Mesendoderm (in vitro differentiated cells): Measurements from ENCODE around the gene PLPP7.
A peak's percentile ranks its signal among the peaks of the same experiment; 100 is the strongest.

Experiments used
- DNase-seq: peaks from one replicate; pipeline ENCODE4 v3.0.0; 2013
- H2AK5ac ChIP-seq: 2 replicates; pipeline ENCODE4 v1.6.1; 2013; ENCODE audit warnings: low read length, inconsistent platforms
- H2BK120ac ChIP-seq: 2 replicates; pipeline ENCODE4 v1.6.1; 2013; ENCODE audit warnings: low read depth, mild to moderate bottlenecking, low read length, moderate library complexity, mixed read lengths
- H2BK15ac ChIP-seq: replicated peaks from 2 replicates; pipeline ENCODE4 v1.6.1; 2013; ENCODE audit warnings: low read depth, mild to moderate bottlenecking, moderate library complexity
- H2BK5ac ChIP-seq: 2 replicates; pipeline ENCODE4 v1.6.1; 2013; ENCODE audit warnings: low read length, inconsistent platforms
- H3K18ac ChIP-seq: 2 replicates; pipeline ENCODE4 v1.6.1; 2013; ENCODE audit warnings: mild to moderate bottlenecking, low read length, mixed read lengths
- H3K23ac ChIP-seq: one replicate; pipeline ENCODE4 v1.6.1; 2013; ENCODE audit warnings: low read length
- H3K27ac ChIP-seq: 2 replicates; pipeline ENCODE4 v1.5.1; 2013; ENCODE audit warnings: low read depth, mild to moderate bottlenecking, inconsistent platforms, low read length, moderate library complexity
- H3K27me3 ChIP-seq: 2 replicates; pipeline ENCODE4 v1.6.1; 2013; ENCODE audit warnings: low read length, control low read depth, mild to moderate bottlenecking, inconsistent platforms; ENCODE audit not compliant: insufficient read depth, poor library complexity
- H3K36me3 ChIP-seq: 2 replicates; pipeline ENCODE4 v1.6.1; 2013; ENCODE audit warnings: low read length, inconsistent platforms; ENCODE audit not compliant: control insufficient read depth, insufficient read depth
- H3K4ac ChIP-seq: one replicate; pipeline ENCODE4 v1.6.1; 2013; ENCODE audit warnings: low read depth, mild to moderate bottlenecking, low read length, moderate library complexity
- H3K4me1 ChIP-seq: 2 replicates; pipeline ENCODE4 v1.6.1; 2013; ENCODE audit warnings: low read depth, low read length, inconsistent platforms; ENCODE audit not compliant: control insufficient read depth
- H3K4me2 ChIP-seq: 2 replicates; pipeline ENCODE4 v1.6.1; 2013; ENCODE audit warnings: low read length
- H3K4me3 ChIP-seq: 2 replicates; pipeline ENCODE4 v1.5.1; 2013; ENCODE audit warnings: mild to moderate bottlenecking, low read length
- H3K56ac ChIP-seq: one replicate; pipeline ENCODE4 v1.6.1; 2013; ENCODE audit warnings: low read length
- H3K79me1 ChIP-seq: 2 replicates; pipeline ENCODE4 v1.6.1; 2013; ENCODE audit warnings: low read length, inconsistent platforms
- H3K79me2 ChIP-seq: 2 replicates; pipeline ENCODE4 v1.6.1; 2013; ENCODE audit warnings: mild to moderate bottlenecking, low read length; ENCODE audit not compliant: control insufficient read depth, insufficient read depth
- H3K9ac ChIP-seq: 2 replicates; pipeline ENCODE4 v1.6.1; 2013; ENCODE audit warnings: low read length, inconsistent platforms
- H4K5ac ChIP-seq: one replicate; pipeline ENCODE4 v1.6.1; 2013; ENCODE audit warnings: low read length
- H4K8ac ChIP-seq: one replicate; pipeline ENCODE4 v1.6.1; 2013; ENCODE audit warnings: low read depth, mild to moderate bottlenecking, control low read depth, low read length, moderate library complexity
- WGBS: extraction: QIAGEN DNeasy Blood & Tissue Kit; methylation state at CpG from one replicate; pipeline ENCODE4 v1.1.7; 2013; ENCODE audit warnings: low lambda C conversion rate, missing lambda C conversion rate; ENCODE audit not compliant: insufficient coverage; ENCODE audit errors: extremely low coverage; 5-methylcytosine and 5-hydroxymethylcytosine counted together

Gene PLPP7

GRCh38 chr9:131299961-131300347 is 10.4 kb downstream of the PLPP7 start:
- H2BK15ac ChIP-seq: no peak overlapping the region
- no peak overlapping the region for H3K9ac ChIP-seq
- no peak overlapping the region for H3K4ac ChIP-seq
- H3K56ac ChIP-seq: no peak overlapping the region
- H3K4me2 ChIP-seq: no peak overlapping the region
- H3K27ac ChIP-seq: no peak overlapping the region
- H2AK5ac ChIP-seq: no peak overlapping the region
- H4K8ac ChIP-seq: no peak overlapping the region
- WGBS: no CpG with 5 or more reads among the region's 5 CpGs
- no peak for DNase-seq
- no peak overlapping the region for H4K5ac ChIP-seq
- no peaks in the 10 kb centered on the region for H3K79me1 ChIP-seq
- H3K36me3 ChIP-seq: no peaks in the 10 kb centered on the region
- H3K4me3 ChIP-seq: no peak overlapping the region
- H3K4me1 ChIP-seq: no peaks in the 10 kb centered on the region
- H3K18ac ChIP-seq: no peak overlapping the region
- H3K23ac ChIP-seq: no peak overlapping the region
- no peak overlapping the region for H2BK120ac ChIP-seq
- H3K27me3 ChIP-seq: no peaks in the 10 kb centered on the region
- H3K79me2 ChIP-seq: no peaks in the 10 kb centered on the region
- H2BK5ac ChIP-seq: no peak overlapping the region

GRCh38 chr9:131300444-131300843 is 10.9 kb downstream of the PLPP7 start:
- H3K36me3 ChIP-seq: no peaks in the 10 kb centered on the region
- H3K79me2 ChIP-seq: no peaks in the 10 kb centered on the region
- H3K27ac ChIP-seq: no peak overlapping the region
- H2AK5ac ChIP-seq: no peak overlapping the region
- no peak overlapping the region for H3K9ac ChIP-seq
- H3K4me1 ChIP-seq: no peaks in the 10 kb centered on the region
- H3K4me3 ChIP-seq: no peak overlapping the region
- no peak overlapping the region for H3K4ac ChIP-seq
- no peaks in the 10 kb centered on the region for H3K27me3 ChIP-seq
- DNase-seq: no peak
- no peak overlapping the region for H3K23ac ChIP-seq
- H3K4me2 ChIP-seq: no peak overlapping the region
- no peak overlapping the region for H4K8ac ChIP-seq
- no peak overlapping the region for H2BK5ac ChIP-seq
- H3K56ac ChIP-seq: no peak overlapping the region
- no peak overlapping the region for H3K18ac ChIP-seq
- no peak overlapping the region for H4K5ac ChIP-seq
- no peak overlapping the region for H2BK15ac ChIP-seq
- no peaks in the 10 kb centered on the region for H3K79me1 ChIP-seq
- no peak overlapping the region for H2BK120ac ChIP-seq

GRCh38 chr9:131302244-131303075 is 12.9 kb downstream of the PLPP7 start:
- Histone ChIP-seq H3K9ac (no peak overlapping the region), H3K18ac (no peak overlapping the region), H3K27ac (no peak overlapping the region), H3K4me1 (no peaks in the 10 kb centered on the region), H2AK5ac (no peak overlapping the region), H3K4me2 (no peak overlapping the region), H4K5ac (no peak overlapping the region), H3K27me3 (no peaks in the 10 kb centered on the region), H2BK5ac (no peak overlapping the region), H3K36me3 (no peaks in the 10 kb centered on the region), H2BK120ac (no peak overlapping the region), H3K79me2 (no peaks in the 10 kb centered on the region), H3K4me3 (no peak overlapping the region), H3K56ac (no peak overlapping the region), H4K8ac (no peak overlapping the region), H3K4ac (no peak overlapping the region), H3K79me1 (no peaks in the 10 kb centered on the region), H3K23ac (no peak overlapping the region), H2BK15ac (no peak overlapping the region)
- no peak for DNase-seq
- no CpG with 5 or more reads among the region's 16 CpGs for WGBS

- Histone ChIP-seq H3K36me3 (no peaks in the 10 kb centered on the region), H3K18ac (no peak overlapping the region), H3K4ac (no peak overlapping the region), H4K8ac (no peak overlapping the region), H2BK120ac (no peak overlapping the region), H3K79me2 (no peaks in the 10 kb centered on the region), H3K4me3 (no peak overlapping the region), H3K27ac (no peak overlapping the region), H4K5ac (no peak overlapping the region), H3K4me1 (no peaks in the 10 kb centered on the region), H3K56ac (no peak overlapping the region), H3K9ac (no peak overlapping the region), H3K23ac (no peak overlapping the region), H2BK15ac (no peak overlapping the region), H2BK5ac (no peak overlapping the region), H3K79me1 (no peaks in the 10 kb centered on the region), H3K4me2 (no peak overlapping the region), H2AK5ac (no peak overlapping the region), H3K27me3 (no peaks in the 10 kb centered on the region)
- WGBS: no CpG with 5 or more reads among the region's 11 CpGs
- no peak for DNase-seq
Measured at GRCh38 chr9:131303381-131304321, 14.1 kb downstream of the PLPP7 start.

GRCh38 chr9:131304676-131305355 is 15.3 kb downstream of the PLPP7 start:
- WGBS: no CpG with 5 or more reads among the region's 19 CpGs
- Histone ChIP-seq H3K4me3 (no peak overlapping the region), H4K8ac (no peak overlapping the region), H2BK5ac (no peak overlapping the region), H3K27ac (no peak overlapping the region), H3K4ac (no peak overlapping the region), H2AK5ac (no peak overlapping the region), H3K9ac (no peak overlapping the region), H3K56ac (peak overlapping the region; percentile 49), H2BK120ac (no peak overlapping the region), H3K36me3 (no peaks in the 10 kb centered on the region), H3K4me2 (no peak overlapping the region), H3K4me1 (no peaks in the 10 kb centered on the region), H3K23ac (no peak overlapping the region), H2BK15ac (no peak overlapping the region), H4K5ac (no peak overlapping the region), H3K79me1 (no peaks in the 10 kb centered on the region), H3K27me3 (no peaks in the 10 kb centered on the region), H3K79me2 (no peaks in the 10 kb centered on the region), H3K18ac (no peak overlapping the region)
- no peak for DNase-seq
